ENCODE data around the gene CLIP2.
A peak's percentile ranks its signal among the peaks of the same experiment; 100 is the strongest.

The CLIP2 gene

DNA sequence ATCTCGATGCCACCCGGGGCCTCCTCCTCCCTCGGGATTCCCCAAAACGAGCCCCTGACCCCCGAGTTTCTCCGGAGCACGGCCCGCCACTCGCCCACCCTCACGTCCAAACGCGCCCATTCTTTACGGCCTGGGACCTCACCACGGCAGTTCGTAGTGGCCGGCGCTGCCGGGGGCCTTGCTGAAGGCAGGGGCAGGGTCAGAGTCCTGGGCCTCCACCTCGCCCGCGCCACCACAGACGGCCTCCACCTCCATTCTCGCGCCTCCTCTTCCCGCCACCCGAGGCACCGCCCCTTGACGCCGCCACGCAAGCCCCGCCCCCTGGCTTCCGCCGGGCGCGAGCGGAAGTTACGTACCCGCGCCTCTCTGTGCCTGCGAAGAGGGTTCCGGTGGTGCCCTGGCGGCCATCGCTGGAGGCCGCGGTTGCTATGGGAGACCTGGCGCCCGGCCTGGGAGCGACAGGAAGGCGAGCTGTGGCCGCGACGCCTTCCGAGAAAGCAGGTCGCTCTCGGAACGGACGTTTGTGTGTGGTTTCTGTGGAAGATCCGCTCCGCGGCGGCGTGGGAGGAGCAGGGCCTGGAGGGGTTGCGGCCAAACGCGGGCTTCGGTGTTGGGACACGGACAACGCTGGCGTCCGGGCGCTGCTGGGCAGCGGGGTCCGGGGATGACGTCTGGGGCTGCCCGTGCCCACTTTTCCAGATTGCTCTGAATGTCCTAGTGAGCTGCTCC, 34.9 kb upstream of the CLIP2 start, which contains the start of gene RFC2 (continued):
- TF ChIP-seq, protein P1, sequence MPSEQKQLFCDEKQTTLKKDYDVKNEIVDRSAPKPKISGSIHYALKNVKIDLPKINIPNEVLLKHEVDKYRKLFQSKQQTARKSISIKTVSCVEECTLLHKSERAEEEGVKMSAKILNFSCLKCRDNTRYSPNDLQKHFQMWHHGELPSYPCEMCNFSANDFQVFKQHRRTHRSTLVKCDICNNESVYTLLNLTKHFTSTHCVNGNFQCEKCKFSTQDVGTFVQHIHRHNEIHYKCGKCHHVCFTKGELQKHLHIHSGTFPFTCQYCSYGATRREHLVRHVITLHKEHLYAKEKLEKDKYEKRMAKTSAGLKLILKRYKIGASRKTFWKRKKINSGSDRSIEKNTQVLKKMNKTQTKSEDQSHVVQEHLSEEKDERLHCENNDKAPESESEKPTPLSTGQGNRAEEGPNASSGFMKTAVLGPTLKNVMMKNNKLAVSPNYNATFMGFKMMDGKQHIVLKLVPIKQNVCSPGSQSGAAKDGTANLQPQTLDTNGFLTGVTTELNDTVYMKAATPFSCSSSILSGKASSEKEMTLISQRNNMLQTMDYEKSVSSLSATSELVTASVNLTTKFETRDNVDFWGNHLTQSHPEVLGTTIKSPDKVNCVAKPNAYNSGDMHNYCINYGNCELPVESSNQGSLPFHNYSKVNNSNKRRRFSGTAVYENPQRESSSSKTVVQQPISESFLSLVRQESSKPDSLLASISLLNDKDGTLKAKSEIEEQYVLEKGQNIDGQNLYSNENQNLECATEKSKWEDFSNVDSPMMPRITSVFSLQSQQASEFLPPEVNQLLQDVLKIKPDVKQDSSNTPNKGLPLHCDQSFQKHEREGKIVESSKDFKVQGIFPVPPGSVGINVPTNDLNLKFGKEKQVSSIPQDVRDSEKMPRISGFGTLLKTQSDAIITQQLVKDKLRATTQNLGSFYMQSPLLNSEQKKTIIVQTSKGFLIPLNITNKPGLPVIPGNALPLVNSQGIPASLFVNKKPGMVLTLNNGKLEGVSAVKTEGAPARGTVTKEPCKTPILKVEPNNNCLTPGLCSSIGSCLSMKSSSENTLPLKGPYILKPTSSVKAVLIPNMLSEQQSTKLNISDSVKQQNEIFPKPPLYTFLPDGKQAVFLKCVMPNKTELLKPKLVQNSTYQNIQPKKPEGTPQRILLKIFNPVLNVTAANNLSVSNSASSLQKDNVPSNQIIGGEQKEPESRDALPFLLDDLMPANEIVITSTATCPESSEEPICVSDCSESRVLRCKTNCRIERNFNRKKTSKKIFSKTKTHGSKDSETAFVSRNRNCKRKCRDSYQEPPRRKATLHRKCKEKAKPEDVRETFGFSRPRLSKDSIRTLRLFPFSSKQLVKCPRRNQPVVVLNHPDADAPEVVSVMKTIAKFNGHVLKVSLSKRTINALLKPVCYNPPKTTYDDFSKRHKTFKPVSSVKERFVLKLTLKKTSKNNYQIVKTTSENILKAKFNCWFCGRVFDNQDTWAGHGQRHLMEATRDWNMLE (tag by site-specific recombination; conservative IDR thresholded peaks at IDR 0.05; ENCODE audit: low read depth) = peak; percentile 51; the same call in 1 of the 2 replicates
- no peak for TF ChIP-seq GFI1B (tag by site-specific recombination; IDR thresholded peaks at IDR 0.05)
- no peak for TF ChIP-seq ZNF341 (tag by site-specific recombination; IDR thresholded peaks at IDR 0.05; ENCODE audit: low read depth)
- TF ChIP-seq, protein P2, sequence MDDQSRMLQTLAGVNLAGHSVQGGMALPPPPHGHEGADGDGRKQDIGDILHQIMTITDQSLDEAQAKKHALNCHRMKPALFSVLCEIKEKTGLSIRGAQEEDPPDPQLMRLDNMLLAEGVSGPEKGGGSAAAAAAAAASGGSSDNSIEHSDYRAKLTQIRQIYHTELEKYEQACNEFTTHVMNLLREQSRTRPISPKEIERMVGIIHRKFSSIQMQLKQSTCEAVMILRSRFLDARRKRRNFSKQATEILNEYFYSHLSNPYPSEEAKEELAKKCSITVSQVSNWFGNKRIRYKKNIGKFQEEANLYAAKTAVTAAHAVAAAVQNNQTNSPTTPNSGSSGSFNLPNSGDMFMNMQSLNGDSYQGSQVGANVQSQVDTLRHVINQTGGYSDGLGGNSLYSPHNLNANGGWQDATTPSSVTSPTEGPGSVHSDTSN (CRISPR knock-in tag; IDR thresholded peaks at IDR 0.05) = peak; percentile 91; the same call in 1 of the 2 replicates
- TF ChIP-seq ZNF555 (tag by site-specific recombination; conservative IDR thresholded peaks at IDR 0.05) = no peak
- TF ChIP-seq KLF7 (tag by site-specific recombination; IDR thresholded peaks at IDR 0.05; ENCODE audit: borderline replicate concordance) = peak; percentile 73; the same call in 1 of the 2 replicates
- no peak for TF ChIP-seq ZNF610 (tag by site-specific recombination; IDR thresholded peaks at IDR 0.05; ENCODE audit: borderline replicate concordance)
- TF ChIP-seq KLF9 (tag by site-specific recombination; IDR thresholded peaks at IDR 0.05; ENCODE audit: low read depth) = peak; percentile 83
- TF ChIP-seq, protein P3, sequence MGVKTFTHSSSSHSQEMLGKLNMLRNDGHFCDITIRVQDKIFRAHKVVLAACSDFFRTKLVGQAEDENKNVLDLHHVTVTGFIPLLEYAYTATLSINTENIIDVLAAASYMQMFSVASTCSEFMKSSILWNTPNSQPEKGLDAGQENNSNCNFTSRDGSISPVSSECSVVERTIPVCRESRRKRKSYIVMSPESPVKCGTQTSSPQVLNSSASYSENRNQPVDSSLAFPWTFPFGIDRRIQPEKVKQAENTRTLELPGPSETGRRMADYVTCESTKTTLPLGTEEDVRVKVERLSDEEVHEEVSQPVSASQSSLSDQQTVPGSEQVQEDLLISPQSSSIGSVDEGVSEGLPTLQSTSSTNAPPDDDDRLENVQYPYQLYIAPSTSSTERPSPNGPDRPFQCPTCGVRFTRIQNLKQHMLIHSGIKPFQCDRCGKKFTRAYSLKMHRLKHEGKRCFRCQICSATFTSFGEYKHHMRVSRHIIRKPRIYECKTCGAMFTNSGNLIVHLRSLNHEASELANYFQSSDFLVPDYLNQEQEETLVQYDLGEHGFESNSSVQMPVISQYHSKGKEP (tag by site-specific recombination; IDR thresholded peaks at IDR 0.05) = no peak
- TF ChIP-seq, protein P4, sequence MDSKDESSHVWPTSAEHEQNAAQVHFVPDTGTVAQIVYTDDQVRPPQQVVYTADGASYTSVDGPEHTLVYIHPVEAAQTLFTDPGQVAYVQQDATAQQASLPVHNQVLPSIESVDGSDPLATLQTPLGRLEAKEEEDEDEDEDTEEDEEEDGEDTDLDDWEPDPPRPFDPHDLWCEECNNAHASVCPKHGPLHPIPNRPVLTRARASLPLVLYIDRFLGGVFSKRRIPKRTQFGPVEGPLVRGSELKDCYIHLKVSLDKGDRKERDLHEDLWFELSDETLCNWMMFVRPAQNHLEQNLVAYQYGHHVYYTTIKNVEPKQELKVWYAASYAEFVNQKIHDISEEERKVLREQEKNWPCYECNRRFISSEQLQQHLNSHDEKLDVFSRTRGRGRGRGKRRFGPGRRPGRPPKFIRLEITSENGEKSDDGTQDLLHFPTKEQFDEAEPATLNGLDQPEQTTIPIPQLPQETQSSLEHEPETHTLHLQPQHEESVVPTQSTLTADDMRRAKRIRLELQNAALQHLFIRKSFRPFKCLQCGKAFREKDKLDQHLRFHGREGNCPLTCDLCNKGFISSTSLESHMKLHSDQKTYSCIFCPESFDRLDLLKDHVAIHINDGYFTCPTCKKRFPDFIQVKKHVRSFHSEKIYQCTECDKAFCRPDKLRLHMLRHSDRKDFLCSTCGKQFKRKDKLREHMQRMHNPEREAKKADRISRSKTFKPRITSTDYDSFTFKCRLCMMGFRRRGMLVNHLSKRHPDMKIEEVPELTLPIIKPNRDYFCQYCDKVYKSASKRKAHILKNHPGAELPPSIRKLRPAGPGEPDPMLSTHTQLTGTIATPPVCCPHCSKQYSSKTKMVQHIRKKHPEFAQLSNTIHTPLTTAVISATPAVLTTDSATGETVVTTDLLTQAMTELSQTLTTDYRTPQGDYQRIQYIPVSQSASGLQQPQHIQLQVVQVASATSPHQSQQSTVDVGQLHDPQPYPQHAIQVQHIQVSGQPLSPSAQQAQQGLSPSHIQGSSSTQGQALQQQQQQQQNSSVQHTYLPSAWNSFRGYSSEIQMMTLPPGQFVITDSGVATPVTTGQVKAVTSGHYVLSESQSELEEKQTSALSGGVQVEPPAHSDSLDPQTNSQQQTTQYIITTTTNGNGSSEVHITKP (tag by site-specific recombination; IDR thresholded peaks at IDR 0.05) = no peak
- TF ChIP-seq, protein P5, sequence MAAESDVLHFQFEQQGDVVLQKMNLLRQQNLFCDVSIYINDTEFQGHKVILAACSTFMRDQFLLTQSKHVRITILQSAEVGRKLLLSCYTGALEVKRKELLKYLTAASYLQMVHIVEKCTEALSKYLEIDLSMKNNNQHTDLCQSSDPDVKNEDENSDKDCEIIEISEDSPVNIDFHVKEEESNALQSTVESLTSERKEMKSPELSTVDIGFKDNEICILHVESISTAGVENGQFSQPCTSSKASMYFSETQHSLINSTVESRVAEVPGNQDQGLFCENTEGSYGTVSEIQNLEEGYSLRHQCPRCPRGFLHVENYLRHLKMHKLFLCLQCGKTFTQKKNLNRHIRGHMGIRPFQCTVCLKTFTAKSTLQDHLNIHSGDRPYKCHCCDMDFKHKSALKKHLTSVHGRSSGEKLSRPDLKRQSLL (tag by site-specific recombination; IDR thresholded peaks at IDR 0.05) = no peak
- TF ChIP-seq ZNF214 (tag by site-specific recombination; IDR thresholded peaks at IDR 0.05; ENCODE audit: borderline replicate concordance) = no peak
- TF ChIP-seq REPIN1 (tag by site-specific recombination; IDR thresholded peaks at IDR 0.05; ENCODE audit: low read depth) = no peak
- TF ChIP-seq, protein P6, sequence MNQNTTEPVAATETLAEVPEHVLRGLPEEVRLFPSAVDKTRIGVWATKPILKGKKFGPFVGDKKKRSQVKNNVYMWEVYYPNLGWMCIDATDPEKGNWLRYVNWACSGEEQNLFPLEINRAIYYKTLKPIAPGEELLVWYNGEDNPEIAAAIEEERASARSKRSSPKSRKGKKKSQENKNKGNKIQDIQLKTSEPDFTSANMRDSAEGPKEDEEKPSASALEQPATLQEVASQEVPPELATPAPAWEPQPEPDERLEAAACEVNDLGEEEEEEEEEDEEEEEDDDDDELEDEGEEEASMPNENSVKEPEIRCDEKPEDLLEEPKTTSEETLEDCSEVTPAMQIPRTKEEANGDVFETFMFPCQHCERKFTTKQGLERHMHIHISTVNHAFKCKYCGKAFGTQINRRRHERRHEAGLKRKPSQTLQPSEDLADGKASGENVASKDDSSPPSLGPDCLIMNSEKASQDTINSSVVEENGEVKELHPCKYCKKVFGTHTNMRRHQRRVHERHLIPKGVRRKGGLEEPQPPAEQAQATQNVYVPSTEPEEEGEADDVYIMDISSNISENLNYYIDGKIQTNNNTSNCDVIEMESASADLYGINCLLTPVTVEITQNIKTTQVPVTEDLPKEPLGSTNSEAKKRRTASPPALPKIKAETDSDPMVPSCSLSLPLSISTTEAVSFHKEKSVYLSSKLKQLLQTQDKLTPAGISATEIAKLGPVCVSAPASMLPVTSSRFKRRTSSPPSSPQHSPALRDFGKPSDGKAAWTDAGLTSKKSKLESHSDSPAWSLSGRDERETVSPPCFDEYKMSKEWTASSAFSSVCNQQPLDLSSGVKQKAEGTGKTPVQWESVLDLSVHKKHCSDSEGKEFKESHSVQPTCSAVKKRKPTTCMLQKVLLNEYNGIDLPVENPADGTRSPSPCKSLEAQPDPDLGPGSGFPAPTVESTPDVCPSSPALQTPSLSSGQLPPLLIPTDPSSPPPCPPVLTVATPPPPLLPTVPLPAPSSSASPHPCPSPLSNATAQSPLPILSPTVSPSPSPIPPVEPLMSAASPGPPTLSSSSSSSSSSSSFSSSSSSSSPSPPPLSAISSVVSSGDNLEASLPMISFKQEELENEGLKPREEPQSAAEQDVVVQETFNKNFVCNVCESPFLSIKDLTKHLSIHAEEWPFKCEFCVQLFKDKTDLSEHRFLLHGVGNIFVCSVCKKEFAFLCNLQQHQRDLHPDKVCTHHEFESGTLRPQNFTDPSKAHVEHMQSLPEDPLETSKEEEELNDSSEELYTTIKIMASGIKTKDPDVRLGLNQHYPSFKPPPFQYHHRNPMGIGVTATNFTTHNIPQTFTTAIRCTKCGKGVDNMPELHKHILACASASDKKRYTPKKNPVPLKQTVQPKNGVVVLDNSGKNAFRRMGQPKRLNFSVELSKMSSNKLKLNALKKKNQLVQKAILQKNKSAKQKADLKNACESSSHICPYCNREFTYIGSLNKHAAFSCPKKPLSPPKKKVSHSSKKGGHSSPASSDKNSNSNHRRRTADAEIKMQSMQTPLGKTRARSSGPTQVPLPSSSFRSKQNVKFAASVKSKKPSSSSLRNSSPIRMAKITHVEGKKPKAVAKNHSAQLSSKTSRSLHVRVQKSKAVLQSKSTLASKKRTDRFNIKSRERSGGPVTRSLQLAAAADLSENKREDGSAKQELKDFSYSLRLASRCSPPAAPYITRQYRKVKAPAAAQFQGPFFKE (tag by site-specific recombination; IDR thresholded peaks at IDR 0.05; ENCODE audit: borderline replicate concordance) = no peak
- TF ChIP-seq ZNF394 (tag by site-specific recombination; IDR thresholded peaks at IDR 0.05; ENCODE audit: borderline replicate concordance) = no peak
- no peak for TF ChIP-seq ZNF658 (tag by site-specific recombination; IDR thresholded peaks at IDR 0.05)
- TF ChIP-seq, protein P7, sequence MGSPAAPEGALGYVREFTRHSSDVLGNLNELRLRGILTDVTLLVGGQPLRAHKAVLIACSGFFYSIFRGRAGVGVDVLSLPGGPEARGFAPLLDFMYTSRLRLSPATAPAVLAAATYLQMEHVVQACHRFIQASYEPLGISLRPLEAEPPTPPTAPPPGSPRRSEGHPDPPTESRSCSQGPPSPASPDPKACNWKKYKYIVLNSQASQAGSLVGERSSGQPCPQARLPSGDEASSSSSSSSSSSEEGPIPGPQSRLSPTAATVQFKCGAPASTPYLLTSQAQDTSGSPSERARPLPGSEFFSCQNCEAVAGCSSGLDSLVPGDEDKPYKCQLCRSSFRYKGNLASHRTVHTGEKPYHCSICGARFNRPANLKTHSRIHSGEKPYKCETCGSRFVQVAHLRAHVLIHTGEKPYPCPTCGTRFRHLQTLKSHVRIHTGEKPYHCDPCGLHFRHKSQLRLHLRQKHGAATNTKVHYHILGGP (tag by site-specific recombination; IDR thresholded peaks at IDR 0.05) = no peak

All from HEK293 (cell line).